CD14-positive monocyte (primary cell): ENCODE measurements around the gene RBM19. TPM values are rescaled to one million over a fixed set of nuclear protein-coding genes. Genes with fewer than 3 reads are reported as not detected.

Experiments used
- DNase-seq, 3 donors: peaks; one replicate each; pipeline ENCODE4 v3.0.0-alpha.2; 2011 to 2022
- H2AFZ ChIP-seq: 2 replicates; pipeline ENCODE4 v1.6.0; 2012; ENCODE audit warnings: mild to moderate bottlenecking, low read depth, low read length, inconsistent platforms; ENCODE audit not compliant: insufficient read depth, poor library complexity, severe bottlenecking
- H3K27ac ChIP-seq, 2 donors: 1 replicate in 1 of 2; 2 replicates in 1 of 2; pipeline ENCODE4 v1.5.1; 2012 to 2013; ENCODE audit warnings: low read length in 2 of 2, control low read depth in 1 of 2, inconsistent platforms in 1 of 2, low read depth in 1 of 2, mild to moderate bottlenecking in 1 of 2
- H3K27me3 ChIP-seq, 2 donors: one replicate each; pipeline versions ENCODE4 v1.6.0 to v1.6.1; 2011 to 2013; ENCODE audit warnings: low read length in 2 of 2; ENCODE audit not compliant: control insufficient read depth in 2 of 2, insufficient read depth in 2 of 2
- H3K36me3 ChIP-seq, 2 donors: replicated peaks in 1 of 2; 1 replicate in 1 of 2; 2 replicates in 1 of 2; pipeline versions ENCODE4 v1.5.1 to v1.6.1; 2012 to 2013; ENCODE audit warnings: low read length in 2 of 2, control low read depth in 1 of 2, inconsistent platforms in 1 of 2, mild to moderate bottlenecking in 1 of 2; ENCODE audit not compliant: insufficient read depth in 2 of 2, control insufficient read depth in 1 of 2
- H3K4me1 ChIP-seq, 2 donors: 1 replicate in 1 of 2; 2 replicates in 1 of 2; pipeline versions ENCODE4 v1.5.1 to v1.6.1; 2012 to 2013; ENCODE audit warnings: low read length in 2 of 2, control low read depth in 1 of 2, inconsistent platforms in 1 of 2, mild to moderate bottlenecking in 1 of 2, moderate library complexity in 1 of 2; ENCODE audit not compliant: insufficient read depth in 2 of 2, control insufficient read depth in 1 of 2
- H3K4me2 ChIP-seq: replicated peaks from 2 replicates; pipeline ENCODE3; 2012; ENCODE audit warnings: low read length, moderate library complexity, mild to moderate bottlenecking; ENCODE audit not compliant: poor library complexity, severe bottlenecking; ENCODE audit errors: extremely low read depth
- H3K4me3 ChIP-seq, 3 experiments: fragments of 200-600 bp in 1 of 3; sonication (generic) in 1 of 3; replicated peaks in 1 of 3; 1 replicate in 2 of 3; 2 replicates in 1 of 3; pipeline ENCODE4 v1.5.1; 2011 to 2013; ENCODE audit warnings: low read length in 3 of 3, mild to moderate bottlenecking in 3 of 3, control low read depth in 2 of 3, low read depth in 2 of 3, inconsistent platforms in 1 of 3, moderate library complexity in 1 of 3
- H3K79me2 ChIP-seq: 2 replicates; pipeline ENCODE4 v1.6.0; 2012; ENCODE audit warnings: mild to moderate bottlenecking, control low read depth, inconsistent platforms, low read length, moderate library complexity; ENCODE audit not compliant: insufficient read depth
- H3K9ac ChIP-seq: 2 replicates; pipeline ENCODE4 v1.6.0; 2017; ENCODE audit warnings: low read length, mild to moderate bottlenecking; ENCODE audit not compliant: insufficient read depth, poor library complexity, severe bottlenecking
- H3K9me3 ChIP-seq, 2 donors: replicated peaks in 1 of 2; 1 replicate in 1 of 2; 2 replicates in 1 of 2; pipeline versions ENCODE4 v1.5.1 to v1.6.1; 2012 to 2013; ENCODE audit warnings: low read length in 2 of 2, control low read depth in 1 of 2; ENCODE audit not compliant: control insufficient read depth in 1 of 2, insufficient read depth in 1 of 2
- H4K20me1 ChIP-seq: 2 replicates; pipeline ENCODE4 v1.6.0; 2012; ENCODE audit warnings: mild to moderate bottlenecking, low read length, control low read depth, moderate library complexity; ENCODE audit not compliant: insufficient read depth
- H3K27ac Mint-ChIP-seq, 7 donors: one replicate each; pipeline ENCODE4 v1.8.0; 2020; ENCODE audit warnings: mild to moderate bottlenecking in 7 of 7, mixed read lengths in 7 of 7, moderate library complexity in 6 of 7, inconsistent platforms in 2 of 7
- H3K27me3 Mint-ChIP-seq, 3 donors: one replicate each; pipeline ENCODE4 v1.8.0; 2021 to 2022; ENCODE audit warnings: low read depth in 3 of 3, mild to moderate bottlenecking in 3 of 3, mixed read lengths in 3 of 3, moderate library complexity in 3 of 3, inconsistent platforms in 1 of 3
- H3K36me3 Mint-ChIP-seq, 2 donors: one replicate each; pipeline ENCODE4 v1.8.0; 2020; ENCODE audit warnings: mixed read lengths in 2 of 2, inconsistent platforms in 1 of 2, mild to moderate bottlenecking in 1 of 2
- H3K4me1 Mint-ChIP-seq: one replicate; pipeline ENCODE4 v1.8.0; 2020; ENCODE audit warnings: mild to moderate bottlenecking, mixed read lengths
- H3K4me3 Mint-ChIP-seq, 2 donors: one replicate each; pipeline ENCODE4 v1.8.0; 2020; ENCODE audit warnings: mild to moderate bottlenecking in 2 of 2, mixed read lengths in 2 of 2, moderate library complexity in 1 of 2
- H3K9me3 Mint-ChIP-seq, 7 donors: one replicate each; pipeline ENCODE4 v1.8.0; 2020 to 2022; ENCODE audit warnings: mixed read lengths in 7 of 7, mild to moderate bottlenecking in 6 of 7, moderate library complexity in 6 of 7, inconsistent platforms in 2 of 7
- WGBS: methylation state at CpG from one replicate; pipeline ENCODE4 v1.1.5; 2013; ENCODE audit warnings: missing lambda C conversion rate; ENCODE audit not compliant: insufficient coverage; 5-methylcytosine and 5-hydroxymethylcytosine counted together
- intact Hi-C, 2 donors: fragments of 100-400 bp; cut with micrococcal nuclease; formaldehyde crosslinking; loops; one replicate each; pipeline versions ENCODE4 v1.15.0 to v1.15.1; 2023
- polyA plus RNA-seq, 3 donors: library from polyadenylated mRNA; depleted of rRNA in 1 of 3; unstranded in 2 of 3; stranded (reverse) in 1 of 3; fragments of 300-500 nt in 2 of 3; fragments of >200 nt in 1 of 3; fragmentation: Illumina TruSeq in 2 of 3; gene quantifications; 1 replicate in 2 of 3; 2 replicates in 1 of 3; pipeline ENCODE4 v1.2.3, GENCODE V29; 2012 to 2021
- small RNA-seq: library from RNA; depleted of rRNA; stranded (forward); fragments of <200 nt; gene quantifications from one replicate; pipeline ENCODE3, GENCODE V24; 2012; ENCODE audit warnings: low read depth; ENCODE audit not compliant: insufficient read length
- TF ChIP-seq, protein P1 (sequence below): fragments of 200-600 bp; IDR thresholded peaks from one replicate; pipeline ENCODE4 v1.8.0; 2022; ENCODE audit warnings: antibody characterized with exemption, mild to moderate bottlenecking

RBM19 gene
- polyA plus RNA-seq, 3 donors: 2.1 to 30.4 (median 2.2) TPM

DNA sequence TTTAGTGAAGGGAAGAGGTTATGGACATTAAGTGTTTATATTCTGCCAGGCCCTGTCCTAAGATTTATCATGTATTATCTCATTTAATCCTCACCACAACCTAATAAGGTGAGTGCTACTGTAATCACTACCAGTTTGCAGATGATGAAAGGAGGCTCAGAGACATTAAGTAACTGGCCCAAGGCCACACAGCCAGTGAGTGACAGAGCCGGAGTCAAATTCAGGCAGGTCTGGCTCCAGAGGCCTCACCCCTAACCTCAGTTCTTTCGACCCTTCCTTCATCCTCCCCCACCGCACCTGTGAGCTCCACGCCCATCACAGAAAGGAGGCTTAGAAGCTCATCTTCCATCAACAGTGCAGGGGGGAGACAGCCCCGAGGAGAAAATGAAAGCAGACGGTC, 197.3 kb downstream of the RBM19 start:
- Histone ChIP-seq H4K20me1 (no peaks in the 10 kb centered on the region), H3K79me2 (no peaks in the 10 kb centered on the region), H3K9me3 (no peaks in the 10 kb centered on the region), H3K9ac (no peak overlapping the region), H3K27ac (no peak overlapping the region), H3K27me3 (no peaks in the 10 kb centered on the region), H2AFZ (no peak overlapping the region), H3K36me3 (no peaks in the 10 kb centered on the region), H3K4me1 (no peaks in the 10 kb centered on the region), H3K4me3 (no peak overlapping the region), H3K4me2 (no peak overlapping the region)
- H3K4me1 Mint-ChIP-seq: no peaks in the 10 kb centered on the region
- H3K27ac Mint-ChIP-seq: no peak overlapping the region
- H3K4me3 Mint-ChIP-seq: no peak overlapping the region
- intact Hi-C loops: no loop called here
- WGBS: 80% methylated on average over 1 of the region's 6 CpGs
- TF ChIP-seq, protein P1, sequence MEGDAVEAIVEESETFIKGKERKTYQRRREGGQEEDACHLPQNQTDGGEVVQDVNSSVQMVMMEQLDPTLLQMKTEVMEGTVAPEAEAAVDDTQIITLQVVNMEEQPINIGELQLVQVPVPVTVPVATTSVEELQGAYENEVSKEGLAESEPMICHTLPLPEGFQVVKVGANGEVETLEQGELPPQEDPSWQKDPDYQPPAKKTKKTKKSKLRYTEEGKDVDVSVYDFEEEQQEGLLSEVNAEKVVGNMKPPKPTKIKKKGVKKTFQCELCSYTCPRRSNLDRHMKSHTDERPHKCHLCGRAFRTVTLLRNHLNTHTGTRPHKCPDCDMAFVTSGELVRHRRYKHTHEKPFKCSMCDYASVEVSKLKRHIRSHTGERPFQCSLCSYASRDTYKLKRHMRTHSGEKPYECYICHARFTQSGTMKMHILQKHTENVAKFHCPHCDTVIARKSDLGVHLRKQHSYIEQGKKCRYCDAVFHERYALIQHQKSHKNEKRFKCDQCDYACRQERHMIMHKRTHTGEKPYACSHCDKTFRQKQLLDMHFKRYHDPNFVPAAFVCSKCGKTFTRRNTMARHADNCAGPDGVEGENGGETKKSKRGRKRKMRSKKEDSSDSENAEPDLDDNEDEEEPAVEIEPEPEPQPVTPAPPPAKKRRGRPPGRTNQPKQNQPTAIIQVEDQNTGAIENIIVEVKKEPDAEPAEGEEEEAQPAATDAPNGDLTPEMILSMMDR: no peak
- H3K9me3 Mint-ChIP-seq: peaks cover 0 to 1% (median 0%) of the 10 kb centered on the region in 7 donors
- H3K36me3 Mint-ChIP-seq: no peaks in the 10 kb centered on the region
- no peak for DNase-seq
- peaks cover 0 to 8% (median 6%) of the 10 kb centered on the region in 3 donors for H3K27me3 Mint-ChIP-seq

DNA sequence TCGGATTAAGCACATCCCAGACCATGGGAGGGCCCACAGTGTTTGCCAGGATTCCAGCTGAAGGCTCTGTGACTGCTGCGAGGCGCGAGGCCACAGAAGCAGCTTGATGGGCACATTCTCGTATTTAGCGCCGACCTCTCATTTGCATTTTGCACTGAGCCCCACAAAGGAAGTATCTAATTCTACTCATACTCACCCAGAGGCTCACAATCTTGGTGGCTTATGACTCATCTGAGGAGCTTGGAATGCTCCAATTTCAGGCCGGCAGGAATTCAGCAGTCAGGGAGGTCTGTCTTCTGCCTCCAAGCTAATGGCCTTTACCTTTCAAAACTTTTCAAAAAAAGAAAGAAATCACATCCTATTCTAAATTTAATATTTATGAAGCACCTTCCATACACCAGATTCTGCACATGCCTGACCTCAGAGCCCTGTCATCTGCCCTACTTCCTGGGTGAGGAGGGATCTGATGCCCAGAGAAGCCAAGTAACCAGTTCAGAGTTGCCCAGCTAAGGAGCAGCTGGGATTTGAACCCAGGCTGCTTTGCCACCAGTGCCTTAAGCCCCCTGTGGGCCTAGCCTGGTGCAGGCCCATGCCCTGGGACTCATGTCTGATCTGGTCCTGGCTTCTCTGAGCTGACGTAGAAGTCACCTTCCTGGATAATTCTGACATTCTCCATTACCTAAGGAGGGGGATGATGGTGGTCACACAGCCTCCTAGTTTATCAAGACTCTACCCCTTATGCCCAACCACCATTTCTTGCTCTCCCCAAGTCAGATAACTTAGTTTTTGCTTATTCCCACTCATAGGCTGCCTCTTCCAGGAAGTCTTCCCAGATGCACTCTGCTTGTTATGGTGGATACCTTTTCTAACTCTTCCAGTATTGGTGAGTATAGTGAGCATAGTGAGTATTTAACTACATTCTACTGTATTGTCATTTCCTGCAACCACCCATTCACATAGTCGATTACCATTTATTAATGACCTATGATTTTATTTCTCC, 198.9 kb downstream of the RBM19 start:
- H3K4me1 Mint-ChIP-seq: no peaks in the 10 kb centered on the region
- H3K36me3 Mint-ChIP-seq: no peaks in the 10 kb centered on the region
- H3K9me3 Mint-ChIP-seq: peaks cover 0 to 1% (median 0%) of the 10 kb centered on the region in 7 donors
- Histone ChIP-seq H3K9ac (no peak overlapping the region), H3K9me3 (no peaks in the 10 kb centered on the region), H3K4me1 (no peaks in the 10 kb centered on the region), H3K79me2 (no peaks in the 10 kb centered on the region), H4K20me1 (no peaks in the 10 kb centered on the region), H3K27ac (no peak overlapping the region), H3K4me3 (no peak overlapping the region), H3K36me3 (no peaks in the 10 kb centered on the region), H2AFZ (no peak overlapping the region), H3K27me3 (peaks cover 0 to under 1% of the 10 kb centered on the region in 2 donors), H3K4me2 (no peak overlapping the region)
- TF ChIP-seq, protein P1: no peak
- no peak overlapping the region for H3K4me3 Mint-ChIP-seq
- intact Hi-C loops: no loop called here
- no peak for DNase-seq
- no peak overlapping the region for H3K27ac Mint-ChIP-seq
- WGBS: 74% methylated on average over 9 of the region's 10 CpGs
- peaks cover 5 to 7% (median 7%) of the 10 kb centered on the region in 3 donors for H3K27me3 Mint-ChIP-seq

Small RNA genes within 50 kb of the gene (small RNA-seq; reads per million reads assigned to genes)
- gene DYNLL1P4: not detected
